ENCODE results near the gene PHACTR1. TPM values are rescaled to one million over a fixed set of nuclear protein-coding genes. Genes with fewer than 3 reads are reported as not detected.

PHACTR1 gene
- total RNA-seq, 2 experiments from 2014 or later, result 0.79 to 1.5 TPM

- Mint-ChIP-seq H3K9me3 (peaks cover 2% of the 10 kb centered on the region), H3K4me1 (peaks cover 4% of the 10 kb centered on the region), H3K27me3 (no peaks in the 10 kb centered on the region), H3K27ac (no peak overlapping the region), H3K4me3 (no peak overlapping the region), H3K36me3 (peaks cover 4% of the 10 kb centered on the region)
- POLR2A ChIA-PET, result no interaction called here
- ATAC-seq (ENCODE audit: low read depth) (no peak), DNase-seq (no peak)
Observed at GRCh38 chr6:13250703-13251102, 534.1 kb downstream of the PHACTR1 start.

- peaks cover 2% of the 10 kb centered on the region for H3K9me3 Mint-ChIP-seq
- no peaks in the 10 kb centered on the region for H3K27me3 Mint-ChIP-seq
- H3K4me1 Mint-ChIP-seq, result peaks cover 4% of the 10 kb centered on the region
- no peak overlapping the region for H3K4me3 Mint-ChIP-seq
- DNase-seq, result no peak
- H3K36me3 Mint-ChIP-seq, result peaks cover 4% of the 10 kb centered on the region
- no peak overlapping the region for H3K27ac Mint-ChIP-seq
- POLR2A ChIA-PET, result no interaction called here
- no peak for ATAC-seq (ENCODE audit: low read depth)
Observed at GRCh38 chr6:13251242-13251641, 534.7 kb downstream of the PHACTR1 start.

GRCh38 chr6:13252790-13253189 lies 536.2 kb downstream of the PHACTR1 start:
- POLR2A ChIA-PET, result no interaction called here
- Mint-ChIP-seq H3K36me3 (peaks cover 8% of the 10 kb centered on the region), H3K27me3 (no peaks in the 10 kb centered on the region), H3K4me3 (no peak overlapping the region), H3K9me3 (peaks cover 7% of the 10 kb centered on the region), H3K4me1 (peaks cover 4% of the 10 kb centered on the region), H3K27ac (no peak overlapping the region)
- DNase-seq (no peak), ATAC-seq (ENCODE audit: low read depth) (no peak)

- no peaks in the 10 kb centered on the region for H3K27me3 Mint-ChIP-seq
- POLR2A ChIA-PET, result no interaction called here
- ATAC-seq (ENCODE audit: low read depth) (no peak), DNase-seq (no peak)
- no peak overlapping the region for H3K27ac Mint-ChIP-seq
- no peak overlapping the region for H3K4me3 Mint-ChIP-seq
- peaks cover 8% of the 10 kb centered on the region for H3K36me3 Mint-ChIP-seq
- H3K4me1 Mint-ChIP-seq, result peaks cover 4% of the 10 kb centered on the region
- H3K9me3 Mint-ChIP-seq, result peaks cover 7% of the 10 kb centered on the region
Observed at GRCh38 chr6:13253272-13253671, 536.7 kb downstream of the PHACTR1 start.

GRCh38 chr6:13256266-13257001 lies 539.9 kb downstream of the PHACTR1 start:
- ATAC-seq (ENCODE audit: low read depth), result no peak
- Mint-ChIP-seq H3K9me3 (peaks cover 7% of the 10 kb centered on the region), H3K36me3 (peaks cover 8% of the 10 kb centered on the region), H3K27ac (no peak overlapping the region), H3K27me3 (no peaks in the 10 kb centered on the region), H3K4me3 (no peak overlapping the region), H3K4me1 (peaks cover 6% of the 10 kb centered on the region)
- POLR2A ChIA-PET, result no interaction called here
- DNase-seq, result no peak

- DNase-seq, result no peak
- POLR2A ChIA-PET, result no interaction called here
- Mint-ChIP-seq H3K4me3 (no peak overlapping the region), H3K27ac (no peak overlapping the region), H3K36me3 (peaks cover 8% of the 10 kb centered on the region), H3K27me3 (peaks cover 1% of the 10 kb centered on the region), H3K9me3 (peaks cover 7% of the 10 kb centered on the region), H3K4me1 (peaks cover 9% of the 10 kb centered on the region)
- no peak for ATAC-seq (ENCODE audit: low read depth)
Observed at GRCh38 chr6:13259393-13259792, 542.8 kb downstream of the PHACTR1 start.

GRCh38 chr6:13260101-13260598 lies 543.6 kb downstream of the PHACTR1 start:
- POLR2A ChIA-PET, result no interaction called here
- Mint-ChIP-seq H3K27me3 (peaks cover 2% of the 10 kb centered on the region), H3K27ac (no peak overlapping the region), H3K36me3 (peaks cover 6% of the 10 kb centered on the region), H3K4me1 (peaks cover 7% of the 10 kb centered on the region), H3K9me3 (peaks cover 7% of the 10 kb centered on the region), H3K4me3 (no peak overlapping the region)
- ATAC-seq (ENCODE audit: low read depth) (no peak), DNase-seq (no peak)

GRCh38 chr6:13260831-13261230 lies 544.3 kb downstream of the PHACTR1 start:
- DNase-seq, result no peak

GRCh38 chr6:13261464-13261994 lies 545.0 kb downstream of the PHACTR1 start:
- H3K27me3 Mint-ChIP-seq, result peaks cover 2% of the 10 kb centered on the region
- peaks cover 5% of the 10 kb centered on the region for H3K4me1 Mint-ChIP-seq
- H3K4me3 Mint-ChIP-seq, result no peak overlapping the region
- POLR2A ChIA-PET, result interaction anchor here (1.0 kb wide), 1 partner anchor 16 kb away, joined by 3 read pairs; no protein-coding TSS in a partner anchor
- H3K36me3 Mint-ChIP-seq, result peaks cover 4% of the 10 kb centered on the region
- peak; percentile 76 for ATAC-seq (ENCODE audit: low read depth)
- peaks cover 4% of the 10 kb centered on the region for H3K9me3 Mint-ChIP-seq
- H3K27ac Mint-ChIP-seq, result no peak overlapping the region
- DNase-seq, result no peak

More at GRCh38 chr6:13260831-13261230, 544.3 kb downstream of the PHACTR1 start:
- Mint-ChIP-seq H3K27ac (no peak overlapping the region), H3K36me3 (peaks cover 4% of the 10 kb centered on the region), H3K9me3 (peaks cover 7% of the 10 kb centered on the region), H3K4me3 (no peak overlapping the region), H3K4me1 (peaks cover 5% of the 10 kb centered on the region), H3K27me3 (peaks cover 2% of the 10 kb centered on the region)
- no peak for ATAC-seq (ENCODE audit: low read depth)
- POLR2A ChIA-PET, result interaction anchor here (1.0 kb wide), 1 partner anchor 16 kb away, joined by 3 read pairs; no protein-coding TSS in a partner anchor

GRCh38 chr6:13262302-13263230 lies 546.0 kb downstream of the PHACTR1 start:
- Mint-ChIP-seq H3K27me3 (peaks cover 2% of the 10 kb centered on the region), H3K4me1 (peaks cover 8% of the 10 kb centered on the region), H3K4me3 (no peak overlapping the region), H3K9me3 (peaks cover 3% of the 10 kb centered on the region), H3K36me3 (peaks cover 2% of the 10 kb centered on the region), H3K27ac (no peak overlapping the region)
- POLR2A ChIA-PET, result no interaction called here
- DNase-seq (no peak), ATAC-seq (ENCODE audit: low read depth) (no peak)

GRCh38 chr6:13263669-13264068 lies 547.1 kb downstream of the PHACTR1 start:
- peaks cover 2% of the 10 kb centered on the region for H3K36me3 Mint-ChIP-seq
- H3K4me1 Mint-ChIP-seq, result peaks cover 8% of the 10 kb centered on the region

GRCh38 chr6:13267142-13267651 lies 550.6 kb downstream of the PHACTR1 start:
- Mint-ChIP-seq H3K36me3 (peaks cover 2% of the 10 kb centered on the region), H3K4me1 (peaks cover 3% of the 10 kb centered on the region), H3K27ac (no peak overlapping the region), H3K9me3 (peaks cover 3% of the 10 kb centered on the region), H3K27me3 (peaks cover 4% of the 10 kb centered on the region), H3K4me3 (no peak overlapping the region)
- ATAC-seq (ENCODE audit: low read depth), result no peak
- DNase-seq, result no peak
- POLR2A ChIA-PET, result no interaction called here

More at GRCh38 chr6:13263669-13264068, 547.1 kb downstream of the PHACTR1 start:
- Mint-ChIP-seq H3K27ac (no peak overlapping the region), H3K4me3 (no peak overlapping the region), H3K27me3 (peaks cover 2% of the 10 kb centered on the region), H3K9me3 (peaks cover 3% of the 10 kb centered on the region)
- ATAC-seq (ENCODE audit: low read depth) (no peak), DNase-seq (no peak)
- POLR2A ChIA-PET, result no interaction called here

GRCh38 chr6:13268913-13269518 lies 552.4 kb downstream of the PHACTR1 start:
- peaks cover 8% of the 10 kb centered on the region for H3K4me1 Mint-ChIP-seq

More at GRCh38 chr6:13268913-13269518, 552.4 kb downstream of the PHACTR1 start:
- Mint-ChIP-seq H3K27ac (no peak overlapping the region), H3K9me3 (peaks cover 3% of the 10 kb centered on the region), H3K4me3 (no peak overlapping the region), H3K36me3 (peaks cover 4% of the 10 kb centered on the region), H3K27me3 (peaks cover 4% of the 10 kb centered on the region)
- ATAC-seq (ENCODE audit: low read depth) (no peak), DNase-seq (no peak)
- POLR2A ChIA-PET, result no interaction called here
